ENCODE data around the gene ZBED2.

The ZBED2 gene

GRCh38 chr3:111603679-111604078, 8.5 kb upstream of the ZBED2 start:
- no peak for FAIRE-seq

DNA sequence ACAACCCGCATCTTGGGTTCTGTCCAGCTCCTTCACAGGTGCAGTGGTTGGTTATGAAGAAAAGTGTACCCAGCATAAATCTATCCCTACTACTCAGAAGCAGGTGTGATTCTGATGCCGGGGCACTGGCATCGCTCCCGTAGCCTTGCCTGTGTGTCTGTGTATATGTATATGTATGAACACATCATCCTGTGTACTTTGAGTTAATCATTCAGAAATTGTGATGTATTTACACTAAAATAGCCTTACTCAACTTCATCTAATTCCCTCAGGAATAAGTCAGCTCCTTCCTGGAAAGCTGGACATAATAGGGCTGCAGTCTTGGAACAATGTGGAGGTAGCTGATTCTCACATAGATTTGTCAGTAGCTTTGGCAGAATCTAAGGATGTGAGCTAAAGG, 6.7 kb upstream of the ZBED2 start:
- FAIRE-seq: no peak

DNA sequence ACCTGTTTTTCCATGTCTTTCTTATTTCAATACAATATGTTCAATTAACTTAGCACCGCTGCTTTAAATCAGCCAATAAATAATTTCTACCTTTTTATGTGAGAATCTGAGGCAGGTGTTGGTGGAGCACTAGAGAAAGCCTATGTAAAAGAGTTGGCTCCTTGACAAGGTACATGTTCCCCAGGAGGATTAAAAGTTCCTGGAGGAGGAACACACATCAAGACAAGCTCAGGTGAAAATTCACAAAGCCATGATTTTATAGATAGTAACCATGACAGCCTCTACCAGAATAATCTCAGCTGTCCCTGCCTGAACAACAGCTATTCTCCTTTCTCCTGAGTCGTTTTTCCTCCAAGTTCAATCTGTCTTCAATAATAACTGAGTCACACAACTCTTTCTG, 3.4 kb upstream of the ZBED2 start:
- no peak for FAIRE-seq

DNA sequence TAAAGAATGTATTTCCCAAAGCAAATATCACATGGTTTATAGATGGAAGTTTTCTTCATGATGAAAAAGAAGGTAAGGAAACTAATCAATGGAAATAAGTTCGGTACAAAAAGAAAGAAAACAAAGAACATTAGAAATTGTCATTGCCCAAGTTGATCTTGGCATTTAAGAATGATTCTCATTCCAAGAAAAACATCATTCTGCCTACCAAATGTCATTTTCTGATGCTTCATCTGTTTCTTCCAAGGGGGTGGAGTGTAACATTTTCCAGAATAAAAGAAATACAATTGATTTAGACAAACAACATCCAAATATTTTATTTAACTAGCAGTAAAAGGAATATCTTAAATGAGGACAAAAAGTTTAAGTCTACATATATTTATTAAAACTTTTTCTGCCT, 3.0 kb upstream of the ZBED2 start:
- FAIRE-seq: no peak

- FAIRE-seq: no peak
These were observed 1.2 kb upstream of the ZBED2 start for GRCh38 chr3:111596328-111596727.

DNA sequence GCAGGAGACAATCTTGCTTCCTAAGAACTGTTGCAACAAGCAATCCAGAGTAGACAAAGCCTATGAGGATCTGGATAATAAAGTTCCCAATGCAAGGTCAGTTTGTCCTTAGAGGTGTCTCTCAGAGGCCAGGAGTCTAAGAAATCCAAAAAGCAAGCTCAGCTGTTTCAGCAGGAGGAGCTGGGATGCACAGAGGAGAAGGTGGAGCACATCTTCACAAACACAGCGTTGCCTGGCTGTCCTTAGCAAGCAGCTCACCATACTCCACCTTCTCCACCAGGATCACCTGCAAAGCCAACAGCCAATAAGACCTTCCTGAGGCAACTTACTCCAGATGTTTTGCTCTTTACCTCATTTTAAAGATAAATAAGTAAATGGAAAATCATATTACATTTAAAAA, 365 bp downstream of the ZBED2 start:
- no peak for FAIRE-seq

- FAIRE-seq: no peak
These were observed 941 bp downstream of the ZBED2 start for GRCh38 chr3:111594205-111594604.

- no peak for FAIRE-seq
These were observed 1.5 kb downstream of the ZBED2 start for GRCh38 chr3:111593666-111594065.

DNA sequence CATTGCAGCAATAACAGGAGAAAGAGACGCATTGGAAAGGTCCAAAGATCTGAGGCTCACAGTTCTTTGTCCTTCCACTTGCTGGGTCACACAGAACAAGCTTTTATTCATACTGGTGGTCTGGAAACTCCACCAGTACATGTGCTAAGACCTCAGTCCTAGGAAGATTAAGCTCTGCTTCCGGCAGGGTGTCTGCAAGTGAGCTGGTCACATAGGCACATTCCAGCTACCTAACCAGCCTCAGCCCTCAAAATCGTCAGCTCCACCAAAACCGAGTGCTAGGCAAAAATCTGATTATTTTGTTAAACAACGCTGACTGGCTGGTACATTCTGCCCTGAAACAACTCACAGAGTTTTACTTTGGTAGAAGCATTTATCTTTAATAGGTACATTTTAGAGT, 2.2 kb downstream of the ZBED2 start:
- no peak for FAIRE-seq

- no peak for FAIRE-seq
These were observed 3.0 kb downstream of the ZBED2 start for GRCh38 chr3:111592143-111592542.

GRCh38 chr3:111591555-111591954, 3.6 kb downstream of the ZBED2 start:
- FAIRE-seq: no peak

GRCh38 chr3:111590143-111590491, 5.0 kb downstream of the ZBED2 start:
- FAIRE-seq: no peak

- FAIRE-seq: no peak
These were observed 5.6 kb downstream of the ZBED2 start for GRCh38 chr3:111589303-111590142.

GRCh38 chr3:111588527-111588926, 6.6 kb downstream of the ZBED2 start:
- no peak for FAIRE-seq

DNA sequence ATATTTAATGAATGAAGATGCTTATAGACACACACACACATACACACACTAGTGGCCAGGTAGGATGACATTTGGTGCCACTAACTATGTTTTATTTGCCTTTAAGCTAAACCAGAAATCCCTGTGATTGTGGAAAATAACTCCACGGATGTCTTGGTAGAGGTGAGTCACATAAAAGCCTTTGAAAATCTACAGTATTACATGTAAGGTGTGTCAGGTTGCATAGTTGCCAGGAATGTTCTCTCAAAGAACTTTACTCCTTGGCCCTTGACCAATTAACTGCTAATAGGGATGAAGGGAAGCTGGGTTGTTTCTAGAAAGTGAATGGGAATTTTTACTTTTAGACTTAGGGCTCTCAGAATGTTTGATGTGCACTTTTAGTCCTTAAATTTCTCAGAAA, 9.9 kb downstream of the ZBED2 start:
- no peak for FAIRE-seq

GRCh38 chr3:111584744-111585143, 10.4 kb downstream of the ZBED2 start:
- no peak for FAIRE-seq

DNA sequence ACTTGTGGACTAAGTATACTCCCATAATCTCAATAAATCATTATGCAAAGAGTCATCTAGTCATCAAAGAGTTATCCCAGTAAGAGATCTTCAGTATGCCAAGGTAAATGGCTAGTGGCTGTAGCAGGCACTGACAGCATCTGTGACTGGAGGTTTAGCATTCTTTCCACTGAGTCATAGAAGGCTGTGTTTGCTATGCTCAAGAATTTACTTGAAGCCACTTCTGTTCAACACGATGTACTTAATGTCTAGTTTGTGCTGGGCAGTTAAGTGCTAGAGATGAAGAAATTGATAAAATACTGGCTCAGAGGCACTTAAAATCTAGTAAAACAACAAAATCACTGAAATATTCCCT, 13.0 kb downstream of the ZBED2 start:
- FAIRE-seq: no peak

- no peak for FAIRE-seq
These were observed 13.6 kb downstream of the ZBED2 start for GRCh38 chr3:111581403-111582119.

DNA sequence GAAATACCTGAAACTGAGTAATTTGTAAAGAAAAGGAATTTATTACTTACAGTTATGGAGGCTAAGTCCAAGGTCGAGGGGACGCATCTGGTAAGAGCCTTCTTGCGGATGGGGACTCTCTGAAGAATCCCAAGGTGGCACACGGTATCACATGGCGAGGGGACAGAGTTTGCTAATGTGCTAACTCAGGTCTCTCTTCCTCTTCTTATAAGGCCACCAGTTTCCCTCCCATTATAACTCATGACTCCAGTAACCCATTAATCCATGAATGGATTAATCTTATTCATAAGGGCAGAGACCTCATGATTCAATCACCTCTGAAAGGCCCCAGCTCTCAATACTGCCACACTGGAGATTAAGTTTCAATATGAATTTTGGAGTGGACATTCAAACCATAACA, 15.7 kb downstream of the ZBED2 start:
- no peak for FAIRE-seq

DNA sequence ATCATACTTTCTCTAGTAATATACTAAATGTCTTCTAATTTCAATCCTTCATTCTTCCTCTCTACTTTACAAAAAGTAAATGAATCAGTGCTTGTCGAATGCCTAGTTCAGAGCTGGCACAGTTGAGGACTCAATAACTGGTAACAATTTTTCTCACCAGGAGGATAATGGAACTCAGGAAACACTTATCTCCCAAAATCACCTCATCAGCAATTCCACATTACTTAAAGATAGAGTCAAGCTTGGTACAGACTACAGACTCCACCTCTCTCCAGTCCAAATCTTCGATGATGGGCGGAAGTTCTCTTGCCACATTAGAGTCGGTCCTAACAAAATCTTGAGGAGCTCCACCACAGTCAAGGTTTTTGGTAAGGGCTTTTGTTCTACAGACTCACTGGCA, 16.3 kb downstream of the ZBED2 start:
- no peak for FAIRE-seq

DNA sequence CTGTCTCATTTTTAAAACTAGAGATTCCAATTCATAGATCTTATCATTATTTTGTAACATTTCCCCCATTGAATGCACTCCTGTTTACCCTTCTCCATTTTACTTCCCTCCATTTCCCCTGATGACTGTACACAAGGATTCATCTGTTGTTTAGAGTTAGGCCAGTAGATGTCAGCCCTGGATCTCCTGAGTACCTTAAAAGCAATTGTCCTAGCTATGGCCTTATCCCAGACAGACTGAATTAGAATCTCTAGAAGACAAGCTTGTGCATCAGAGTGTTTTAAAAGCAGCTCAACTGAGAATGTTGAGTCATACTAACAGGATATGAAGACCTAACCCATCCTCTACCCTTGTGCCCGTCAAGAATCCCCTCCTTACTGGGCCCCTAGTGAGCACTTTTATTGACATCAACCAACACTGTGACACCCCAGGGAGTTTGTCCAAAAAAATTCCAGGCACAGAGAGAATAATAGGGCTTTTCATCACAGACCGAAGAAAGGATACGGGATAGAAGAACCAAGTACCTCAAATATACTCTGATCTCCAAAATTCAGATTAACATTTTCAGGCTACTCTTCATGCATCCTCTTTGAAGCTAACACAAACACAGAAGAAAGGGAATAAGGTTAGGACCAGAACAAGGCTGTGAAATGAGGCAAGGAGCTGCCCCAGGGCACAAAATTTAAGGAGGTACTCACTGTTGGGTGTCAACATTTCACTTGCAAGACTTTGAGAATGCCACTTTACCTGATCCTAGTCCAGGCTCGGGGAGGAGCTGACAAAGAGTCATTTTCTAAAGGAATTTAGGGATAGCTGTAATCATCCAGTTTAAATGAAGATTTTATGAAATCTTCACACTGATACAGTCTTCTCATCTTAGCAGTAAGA, 17.1 kb downstream of the ZBED2 start:
- no peak for FAIRE-seq

GRCh38 chr3:111577113-111577512, 18.0 kb downstream of the ZBED2 start:
- no peak for FAIRE-seq

DNA sequence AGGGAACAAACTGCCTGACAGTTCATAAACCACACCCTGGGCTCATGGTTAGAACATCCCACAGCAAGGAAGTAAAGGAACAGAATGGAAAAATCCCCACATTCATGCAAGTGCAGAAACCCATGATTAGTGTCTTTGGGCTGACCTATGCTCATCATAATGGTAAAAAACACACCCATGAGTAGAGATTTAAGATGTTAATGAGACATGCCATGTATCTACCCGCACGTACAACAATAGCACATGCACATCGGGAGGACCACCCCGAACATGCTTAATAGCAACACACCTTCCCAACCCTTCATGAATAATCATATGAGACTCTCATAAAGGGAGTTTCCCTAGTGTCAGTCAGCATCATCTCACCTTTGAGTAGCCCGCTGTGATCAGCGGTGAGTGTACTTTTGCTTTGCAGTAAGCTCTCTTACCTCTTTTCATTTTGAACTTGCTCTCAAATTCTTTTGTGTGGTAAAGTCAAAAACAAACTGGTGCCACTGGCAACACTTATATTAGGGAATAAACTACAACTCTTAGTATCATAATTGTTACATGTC, 23.2 kb downstream of the ZBED2 start:
- no peak for FAIRE-seq

Measured in endometrium (tissue), 2 donors.